NOMO-1 treated with DMSO at 0.1 percent for 48 hours (cell line): Measurements from ENCODE around the gene NAIF1.
"Not testable (repeated sequence)": the region's sequence is repeated elsewhere in the genome, so short reads cannot be mapped to it uniquely, and the experiment has no call there.

Source experiments
- DNase-seq: peaks from one replicate; lab custom pipeline; 2025; ENCODE audit not compliant: unreplicated experiment; lab: John Stamatoyannopoulos, UW

NAIF1 gene

GRCh38 chr9:128066713-128067644 lies at the start of gene NAIF1:
Gene NAIF1 (minus strand): TSS chr9:128067320. CDS start chr9:128067101, 219 bp downstream.
- DNase-seq, result peak; percentile 98

- no peak for DNase-seq
These were observed 49.3 kb upstream of the NAIF1 start for GRCh38 chr9:128116104-128117083.

GRCh38 chr9:128115187-128116103 lies 48.3 kb upstream of the NAIF1 start:
- DNase-seq, result no peak

- no peak for DNase-seq
These were observed 47.4 kb upstream of the NAIF1 start for GRCh38 chr9:128114326-128115186.

GRCh38 chr9:128113526-128114325 lies 46.6 kb upstream of the NAIF1 start:
- DNase-seq, result no peak

- not testable (repeated sequence) for DNase-seq
These were observed 44.6 kb upstream of the NAIF1 start for GRCh38 chr9:128111726-128112125.

- no peak for DNase-seq
These were observed 42.1 kb upstream of the NAIF1 start for GRCh38 chr9:128109050-128109709.

GRCh38 chr9:128108269-128109049 lies 41.3 kb upstream of the NAIF1 start:
- DNase-seq, result no peak

- no peak for DNase-seq
These were observed 40.5 kb upstream of the NAIF1 start for GRCh38 chr9:128107468-128108268.

GRCh38 chr9:128106940-128107467 lies 39.9 kb upstream of the NAIF1 start:
- no peak for DNase-seq

GRCh38 chr9:128106181-128106939 lies 39.2 kb upstream of the NAIF1 start:
- DNase-seq, result no peak

GRCh38 chr9:128105538-128106175 lies 38.5 kb upstream of the NAIF1 start:
- DNase-seq, result no peak

- DNase-seq, result no peak
These were observed 37.1 kb upstream of the NAIF1 start for GRCh38 chr9:128104171-128104618.

GRCh38 chr9:128103589-128103962 lies 36.5 kb upstream of the NAIF1 start:
- DNase-seq, result no peak
